DOHH2 (cell line): ENCODE measurements around the gene VWA5A.

Experiments
- EZH2phosphoT487 ChIP-seq: fragments of 200-600 bp; sonication (generic); IDR thresholded peaks from 2 replicates; pipeline ENCODE4 v1.6.1; 2017; ENCODE audit warnings: borderline replicate concordance, mild to moderate bottlenecking, antibody characterized with exemption, low read length, moderate library complexity, mixed read lengths
- TF ChIP-seq, protein P1 (sequence below): fragments of 200-600 bp; sonication (generic); IDR thresholded peaks from one replicate; pipeline ENCODE4 v1.5.1; 2014; ENCODE audit warnings: antibody characterized with exemption, mild to moderate bottlenecking, low read depth, low read length; ENCODE audit not compliant: poor library complexity, severe bottlenecking

DNA sequence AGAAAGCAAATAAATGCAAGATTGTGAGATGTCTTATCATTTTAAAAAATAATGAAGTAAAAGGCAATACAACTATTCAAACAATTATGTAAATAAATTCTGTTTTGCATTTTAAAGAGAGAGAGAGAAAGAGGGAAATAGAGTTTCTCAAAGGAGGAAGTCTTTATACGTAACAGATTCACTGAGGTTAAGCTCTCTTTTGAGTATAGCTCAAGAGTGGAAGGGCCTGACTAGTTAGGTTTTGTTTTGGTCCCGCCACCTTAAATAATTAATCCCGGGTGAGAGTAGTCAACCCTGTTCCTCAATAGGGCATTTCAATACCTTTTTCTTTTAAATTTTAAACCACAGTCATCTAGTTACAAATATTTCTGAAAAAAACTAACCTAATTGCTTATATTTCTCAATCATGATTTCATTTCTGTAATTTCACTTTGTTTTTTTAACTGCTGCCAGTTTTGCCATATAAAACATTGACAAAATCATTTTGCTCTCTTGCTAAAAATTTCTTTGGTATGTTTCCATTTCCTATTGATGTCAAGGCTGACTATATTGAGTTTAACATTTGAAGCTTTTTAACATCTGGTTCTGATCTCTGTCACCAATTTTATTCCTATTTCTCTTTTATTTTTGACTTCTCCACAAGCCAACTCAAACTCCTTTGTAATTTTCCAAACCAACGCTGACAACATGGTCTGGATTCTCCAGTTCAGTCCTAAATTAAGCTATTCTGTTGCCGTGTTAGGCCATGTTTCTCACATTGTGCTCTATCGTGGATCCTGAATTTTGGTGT, 78.2 kb downstream of the VWA5A start:
- TF ChIP-seq, protein P1, sequence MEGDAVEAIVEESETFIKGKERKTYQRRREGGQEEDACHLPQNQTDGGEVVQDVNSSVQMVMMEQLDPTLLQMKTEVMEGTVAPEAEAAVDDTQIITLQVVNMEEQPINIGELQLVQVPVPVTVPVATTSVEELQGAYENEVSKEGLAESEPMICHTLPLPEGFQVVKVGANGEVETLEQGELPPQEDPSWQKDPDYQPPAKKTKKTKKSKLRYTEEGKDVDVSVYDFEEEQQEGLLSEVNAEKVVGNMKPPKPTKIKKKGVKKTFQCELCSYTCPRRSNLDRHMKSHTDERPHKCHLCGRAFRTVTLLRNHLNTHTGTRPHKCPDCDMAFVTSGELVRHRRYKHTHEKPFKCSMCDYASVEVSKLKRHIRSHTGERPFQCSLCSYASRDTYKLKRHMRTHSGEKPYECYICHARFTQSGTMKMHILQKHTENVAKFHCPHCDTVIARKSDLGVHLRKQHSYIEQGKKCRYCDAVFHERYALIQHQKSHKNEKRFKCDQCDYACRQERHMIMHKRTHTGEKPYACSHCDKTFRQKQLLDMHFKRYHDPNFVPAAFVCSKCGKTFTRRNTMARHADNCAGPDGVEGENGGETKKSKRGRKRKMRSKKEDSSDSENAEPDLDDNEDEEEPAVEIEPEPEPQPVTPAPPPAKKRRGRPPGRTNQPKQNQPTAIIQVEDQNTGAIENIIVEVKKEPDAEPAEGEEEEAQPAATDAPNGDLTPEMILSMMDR, result no peak
- TF ChIP-seq EZH2phosphoT487, result no peak
